HG03025 (cell line): ENCODE results near the gene LIMS2.

Experiments
- ATAC-seq: cut with Tn5 transposase; IDR thresholded peaks from one replicate; pipeline ENCODE4 v1.9.1; 2021; ENCODE audit warnings: mild to moderate bottlenecking, moderate library complexity; ENCODE audit not compliant: unreplicated experiment, low FRiP score

The LIMS2 gene

GRCh38 chr2:127625572-127625951 is 49.8 kb downstream of the LIMS2 start:
- ATAC-seq: no peak

GRCh38 chr2:127624756-127625571 is 50.4 kb downstream of the LIMS2 start:
- ATAC-seq: no peak

GRCh38 chr2:127624320-127624755 is 51.0 kb downstream of the LIMS2 start:
- no peak for ATAC-seq

DNA sequence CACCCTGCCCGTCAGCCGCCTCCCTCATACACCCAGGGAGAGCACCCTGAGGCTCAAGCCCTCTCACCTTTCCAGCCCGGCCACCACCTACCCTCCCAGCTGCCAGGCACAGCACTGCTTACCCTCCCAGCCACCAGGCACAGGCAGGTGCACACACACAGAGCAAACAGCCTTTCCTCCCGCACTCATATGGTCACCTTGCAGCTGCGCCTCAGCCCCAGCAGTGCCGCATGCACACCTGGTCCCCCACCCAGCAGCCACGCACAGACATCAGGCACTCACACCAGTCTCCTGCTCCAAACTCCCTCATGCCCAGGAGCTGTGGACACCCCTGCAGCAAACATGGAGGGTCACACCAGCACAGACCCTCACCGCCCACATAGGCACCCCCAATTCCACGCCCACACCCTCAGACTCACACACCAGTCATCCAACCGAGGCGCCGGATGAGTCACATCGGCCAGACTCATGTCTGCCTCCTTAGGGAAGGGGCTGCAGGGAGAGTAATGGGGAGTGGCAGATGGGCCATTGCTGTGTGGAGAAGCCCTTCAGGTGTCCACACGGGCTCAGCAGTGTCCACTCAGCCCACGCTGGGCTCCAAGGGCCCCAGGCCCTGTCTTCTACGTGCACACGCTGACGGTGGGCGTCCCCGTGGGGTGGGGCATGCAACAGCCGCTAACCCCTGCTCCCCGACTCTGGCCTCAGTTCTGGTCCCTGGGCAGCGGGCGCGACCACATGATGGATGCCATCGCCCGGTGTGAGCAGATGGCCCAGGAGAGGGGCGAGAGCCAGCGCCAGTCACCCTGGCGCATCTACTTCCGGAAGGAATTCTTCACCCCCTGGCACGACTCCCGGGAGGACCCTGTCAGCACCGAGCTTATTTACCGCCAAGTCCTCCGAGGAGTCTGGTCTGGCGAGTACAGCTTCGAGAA is 51.7 kb downstream of the LIMS2 start:
- no peak for ATAC-seq

DNA sequence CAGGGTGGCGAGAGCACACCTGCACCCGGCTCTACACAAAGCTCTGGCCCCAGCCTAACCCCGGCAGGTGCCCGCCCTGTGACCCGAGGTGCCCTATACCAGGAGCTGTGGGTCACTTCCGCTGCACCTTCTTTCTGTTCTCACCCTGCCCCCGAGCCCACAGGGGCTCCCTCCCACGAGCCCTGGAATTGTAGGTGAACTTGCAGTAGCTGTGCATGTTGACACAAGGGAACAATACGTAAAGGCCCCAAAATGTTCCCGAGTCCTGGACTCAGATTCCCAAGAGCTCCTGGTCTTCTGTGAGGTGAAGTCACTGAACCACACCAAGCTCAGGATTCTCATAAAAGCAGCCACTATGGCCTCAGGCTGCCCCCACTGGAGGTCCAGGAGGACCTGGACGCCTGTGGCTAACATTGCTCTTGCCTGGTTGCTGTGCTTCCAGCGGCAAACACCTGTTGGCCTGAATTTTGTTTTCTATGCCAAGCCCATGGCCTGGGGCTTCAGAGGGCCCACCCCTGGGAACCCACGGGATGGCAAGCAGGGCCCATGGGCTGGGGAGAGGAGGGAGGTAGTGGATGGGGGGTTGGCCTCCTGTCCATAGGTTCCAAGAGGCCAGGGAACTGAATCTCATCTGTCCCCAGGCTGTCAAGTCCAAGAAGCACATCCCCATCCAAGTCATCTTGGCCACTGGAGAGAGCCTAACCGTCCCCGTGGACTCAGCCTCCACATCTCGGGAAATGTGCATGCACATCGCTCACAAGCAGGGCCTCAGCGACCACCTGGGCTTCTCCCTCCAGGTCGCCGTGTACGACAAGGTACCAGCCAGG is 52.6 kb downstream of the LIMS2 start:
- ATAC-seq: no peak

DNA sequence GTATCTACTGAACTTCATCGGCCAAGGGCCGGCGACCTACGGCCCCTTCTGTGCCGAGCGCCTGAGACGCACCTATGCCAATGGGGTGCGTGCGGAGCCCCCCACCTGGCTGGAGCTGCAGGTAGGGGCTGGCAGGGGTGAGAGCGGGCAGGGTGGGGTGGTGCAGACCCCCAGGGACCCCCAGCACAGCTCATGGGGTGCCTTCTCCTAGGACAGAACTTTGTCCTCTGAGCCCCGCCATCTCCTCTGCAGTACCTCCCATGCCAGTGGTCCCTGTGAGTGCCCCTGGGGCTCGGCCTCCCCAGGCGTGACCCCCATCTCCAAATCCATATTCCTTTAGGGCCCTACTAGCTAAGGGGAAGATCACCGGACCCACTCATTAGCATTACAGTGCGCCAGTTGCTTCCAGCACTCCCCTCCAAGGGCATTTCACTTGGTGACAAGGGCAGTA is 53.3 kb downstream of the LIMS2 start:
- ATAC-seq: no peak

DNA sequence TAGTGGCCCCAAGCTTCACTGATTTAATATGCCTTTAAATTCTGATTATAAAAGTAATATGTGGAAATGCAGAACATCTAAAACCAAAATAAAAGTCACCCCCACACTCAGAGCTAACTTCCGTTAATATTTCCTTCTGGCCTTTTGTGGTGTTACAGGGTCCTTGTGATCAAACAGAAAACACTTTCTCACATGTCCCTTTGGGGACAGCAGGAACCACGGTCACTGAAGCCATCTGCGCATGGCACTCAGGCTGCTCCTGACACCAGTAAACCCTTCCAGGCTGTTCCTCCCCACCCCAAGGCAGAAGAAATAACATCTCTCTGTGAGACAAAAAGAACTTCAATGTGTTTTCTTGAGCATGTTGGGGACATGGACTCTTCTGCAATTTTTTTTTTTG is 54.5 kb downstream of the LIMS2 start:
- ATAC-seq: no peak

GRCh38 chr2:127619877-127620705 is 55.2 kb downstream of the LIMS2 start:
- ATAC-seq: no peak

DNA sequence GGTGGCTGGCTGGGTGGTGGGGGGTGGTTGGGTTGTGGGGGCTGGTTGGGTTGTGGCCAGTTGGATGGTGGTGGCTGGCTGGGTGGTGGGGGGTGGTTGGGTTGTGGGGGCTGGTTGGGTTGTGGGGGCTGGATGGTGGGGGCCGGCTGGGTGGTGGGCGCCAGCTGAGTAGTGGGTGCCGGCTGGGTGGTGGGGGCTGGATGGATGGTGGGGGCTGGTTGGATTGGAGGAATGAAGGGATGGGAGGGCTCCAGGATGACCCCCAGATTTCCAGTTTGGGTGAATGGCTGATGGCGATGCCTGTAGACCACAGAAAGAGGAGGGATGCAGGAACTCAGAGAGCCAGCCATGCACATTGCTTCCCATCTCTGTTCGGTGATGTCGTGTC is 56.1 kb downstream of the LIMS2 start:
- no peak for ATAC-seq

DNA sequence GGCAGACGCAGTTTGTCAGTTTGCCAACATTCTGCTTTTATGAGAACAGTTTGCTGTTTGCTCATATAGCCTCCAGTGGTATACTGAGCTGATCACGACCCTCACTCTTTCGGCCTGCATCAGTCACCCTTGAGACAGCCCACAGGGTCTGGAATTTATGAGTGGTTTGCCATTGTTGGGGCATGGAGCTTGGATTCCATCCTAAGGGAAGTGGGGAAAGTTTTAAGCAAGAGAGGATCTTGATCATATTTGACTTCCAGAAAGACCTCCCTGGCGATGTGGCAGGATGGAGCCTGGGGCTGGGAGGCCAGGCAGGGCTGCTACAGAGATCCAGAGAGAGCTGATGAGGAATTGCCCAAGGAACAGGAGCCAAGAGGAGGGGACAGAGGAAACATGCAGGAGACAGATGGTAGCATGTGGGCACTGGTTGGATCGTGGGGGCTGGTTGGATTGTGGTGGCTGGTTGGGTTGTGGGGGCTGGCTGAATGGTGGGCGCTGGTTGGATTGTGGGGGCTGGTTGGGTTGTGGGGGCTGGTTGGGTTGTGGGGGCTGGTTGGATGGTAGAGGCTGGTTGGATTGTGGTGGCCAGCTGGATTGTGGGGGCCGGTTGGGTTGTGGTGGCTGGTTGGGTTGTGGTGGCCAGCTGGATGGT is 56.7 kb downstream of the LIMS2 start:
- no peak for ATAC-seq

GRCh38 chr2:127615511-127616166 is 59.7 kb downstream of the LIMS2 start:
- no peak for ATAC-seq

DNA sequence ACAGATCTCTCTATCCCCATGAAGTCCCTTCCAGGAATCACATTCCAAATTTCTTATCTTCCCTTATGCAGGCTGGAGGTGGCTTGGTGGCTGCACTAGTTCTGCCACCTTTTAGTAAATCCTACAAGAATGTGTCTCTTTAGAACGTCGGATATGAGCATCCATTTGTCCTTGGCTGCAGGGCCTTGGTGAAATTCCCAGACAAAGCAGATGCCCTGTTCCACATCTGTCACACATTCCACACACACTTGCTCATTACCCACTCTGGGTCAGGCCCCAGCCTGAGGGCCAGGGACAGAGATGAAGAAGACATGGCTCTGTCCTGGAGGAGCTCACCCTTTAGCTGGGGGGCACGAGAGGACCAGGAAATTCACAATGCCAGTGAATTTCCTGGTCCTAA is 60.6 kb downstream of the LIMS2 start:
- ATAC-seq: no peak

DNA sequence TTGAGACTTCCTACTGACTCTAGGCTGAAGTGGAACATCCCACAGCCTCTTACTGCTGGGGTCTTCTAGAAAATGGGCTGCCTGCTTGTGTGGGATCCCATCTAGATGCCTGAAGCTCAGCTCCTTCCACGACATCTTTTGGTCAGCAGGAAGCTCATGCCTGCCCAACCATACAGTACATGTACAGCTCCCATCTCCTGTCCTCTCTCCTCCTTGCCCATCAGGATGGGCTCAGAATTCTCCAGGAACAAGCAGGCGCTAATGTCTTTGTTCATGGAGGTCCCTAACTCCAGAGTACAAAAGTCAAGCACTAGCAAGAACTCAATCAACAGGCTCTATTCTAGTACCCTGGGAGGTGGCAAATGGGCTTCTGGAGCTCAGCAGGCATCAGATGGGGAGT is 61.1 kb downstream of the LIMS2 start:
- ATAC-seq: no peak

DNA sequence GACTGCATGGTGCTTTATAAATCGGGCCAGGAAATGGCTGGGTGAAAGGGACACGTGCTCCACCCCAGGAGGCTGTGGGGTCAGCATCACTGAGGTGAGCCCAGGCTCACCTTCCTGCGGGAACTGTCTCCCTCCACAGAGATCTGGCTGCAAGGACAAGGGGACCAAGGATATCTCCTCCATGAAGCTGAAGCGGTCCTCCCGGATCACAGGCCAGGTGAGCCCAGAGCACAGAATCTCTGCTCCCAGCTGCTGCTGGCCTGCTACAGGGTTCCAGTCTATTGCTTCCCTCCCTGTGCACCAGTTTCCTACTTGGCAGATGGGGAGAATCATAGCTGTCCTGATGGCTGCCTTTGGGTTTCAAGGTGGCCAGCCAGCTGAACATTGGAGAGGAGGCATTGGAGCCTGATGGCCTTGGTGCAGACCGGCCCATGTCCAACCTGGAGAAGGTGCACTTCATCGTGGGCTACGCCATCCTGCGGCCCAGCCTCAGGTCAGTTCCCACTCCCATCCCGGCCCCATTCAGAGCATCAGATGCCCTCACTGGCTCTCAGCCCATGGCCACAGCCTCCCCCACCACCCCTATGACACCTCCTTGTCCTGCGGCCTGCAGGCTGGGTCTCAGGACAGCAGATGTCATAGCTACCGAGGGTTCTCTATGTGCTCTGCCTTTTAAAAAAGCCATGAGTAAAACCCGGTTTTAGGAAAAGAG is 63.1 kb downstream of the LIMS2 start:
- ATAC-seq: no peak

DNA sequence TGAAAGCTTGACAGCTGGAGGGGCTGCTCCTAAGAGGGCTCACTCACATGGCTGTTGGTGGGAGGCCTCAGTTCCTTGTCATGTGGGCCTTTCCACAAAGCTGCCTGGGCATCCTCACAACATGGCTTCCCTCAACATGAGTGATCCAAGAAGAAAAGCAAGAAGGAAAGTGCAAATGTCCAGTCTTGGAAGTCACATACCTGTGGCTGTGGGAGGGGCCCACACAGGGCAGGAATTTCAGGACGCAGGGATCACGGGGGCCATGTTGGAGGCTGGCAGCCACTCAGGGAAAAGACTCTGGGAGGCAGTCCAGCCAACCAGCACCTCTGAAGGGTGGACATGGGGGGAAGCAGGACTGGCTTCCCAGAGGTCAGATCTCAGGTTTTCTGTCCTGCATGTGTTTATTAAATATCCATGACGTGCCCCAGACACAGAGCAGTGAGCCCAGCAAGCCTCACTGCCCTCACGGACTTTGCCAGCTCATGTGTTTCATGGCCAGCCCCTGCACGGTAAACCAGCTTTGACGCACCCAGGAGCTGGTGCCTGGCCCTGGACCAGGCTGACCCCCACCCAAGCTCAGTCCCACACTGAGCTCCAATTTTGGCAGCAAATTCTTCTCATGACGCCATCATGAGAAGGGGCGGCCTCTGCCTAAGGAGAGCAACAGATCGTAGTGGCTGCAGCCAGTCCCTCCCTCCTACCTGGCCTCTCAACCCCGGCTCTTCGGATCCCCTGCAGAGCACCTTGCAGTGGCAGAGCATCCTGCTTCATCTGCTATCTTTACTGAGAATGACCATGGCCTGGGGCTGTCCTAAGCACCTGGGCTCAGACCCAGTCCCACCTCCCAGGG is 64.0 kb downstream of the LIMS2 start:
- ATAC-seq: no peak

- ATAC-seq: no peak
Observed at GRCh38 chr2:127610561-127610960, 64.8 kb downstream of the LIMS2 start.

- no peak for ATAC-seq
Observed at GRCh38 chr2:127609818-127610217, 65.5 kb downstream of the LIMS2 start.
